HG03432 (cell line): ENCODE data around the gene GEMIN5.

Source experiments
- ATAC-seq: cut with Tn5 transposase; IDR thresholded peaks from one replicate; pipeline ENCODE4 v1.9.1; 2021; ENCODE audit warnings: mild to moderate bottlenecking, moderate library complexity; ENCODE audit not compliant: unreplicated experiment

GEMIN5 gene

DNA sequence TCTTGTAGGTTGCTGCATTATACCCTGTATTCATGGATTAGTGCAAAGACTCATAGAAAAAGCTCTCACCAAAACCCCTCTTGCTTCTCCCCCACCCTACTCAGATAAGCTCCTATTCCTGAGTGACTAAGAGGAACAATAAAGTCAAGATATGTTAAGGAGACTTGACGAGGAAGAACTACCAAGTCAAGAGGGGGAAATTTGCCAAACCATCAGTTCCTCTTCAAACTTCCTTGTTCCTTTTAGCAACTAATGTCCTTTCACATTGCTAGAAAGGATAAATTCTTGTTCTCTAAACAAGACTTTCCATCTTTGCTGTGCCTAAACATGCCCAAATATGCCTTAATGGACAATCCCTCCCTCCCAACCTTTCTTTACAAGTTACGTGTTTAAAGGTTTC is 52.6 kb downstream of the GEMIN5 start:
- ATAC-seq, result no peak

DNA sequence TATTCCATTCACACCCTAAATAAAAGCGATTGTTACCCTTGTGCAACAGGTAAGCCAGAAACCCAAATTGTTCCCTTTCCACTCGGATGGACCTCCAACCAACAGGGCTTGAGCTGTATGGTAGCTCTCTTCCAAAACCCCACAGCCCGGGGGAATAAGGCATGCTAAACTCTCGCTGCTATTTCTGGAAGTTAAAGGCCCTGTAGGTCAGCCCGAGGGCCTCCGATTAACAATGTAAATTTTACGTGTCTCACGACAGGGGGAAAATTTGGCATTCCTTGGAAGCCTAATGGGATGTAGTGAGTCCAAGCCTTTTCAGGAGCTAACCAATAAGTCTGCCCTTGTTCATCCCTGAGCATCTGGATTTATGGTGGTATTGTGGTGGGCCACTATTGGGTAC is 53.6 kb downstream of the GEMIN5 start:
- no peak for ATAC-seq

DNA sequence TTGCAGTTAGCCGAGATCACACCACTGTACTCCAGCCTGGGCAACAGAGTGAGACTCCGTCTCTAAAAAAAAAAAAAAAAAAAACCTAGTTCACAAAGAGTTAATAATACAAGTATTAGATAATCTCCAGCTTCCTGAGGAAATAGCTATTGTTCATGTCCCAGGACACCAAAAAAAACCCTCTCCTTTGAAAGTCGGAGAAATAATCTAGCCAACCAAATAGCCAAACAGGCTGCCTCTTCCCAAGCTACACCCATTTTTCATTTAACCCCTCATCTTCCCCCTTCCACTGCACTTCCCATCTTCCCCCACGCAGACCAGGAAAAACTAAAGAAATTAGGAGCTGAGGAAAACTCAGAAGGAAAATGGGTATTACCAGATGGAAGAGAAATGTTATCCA is 56.0 kb downstream of the GEMIN5 start:
- ATAC-seq, result no peak

DNA sequence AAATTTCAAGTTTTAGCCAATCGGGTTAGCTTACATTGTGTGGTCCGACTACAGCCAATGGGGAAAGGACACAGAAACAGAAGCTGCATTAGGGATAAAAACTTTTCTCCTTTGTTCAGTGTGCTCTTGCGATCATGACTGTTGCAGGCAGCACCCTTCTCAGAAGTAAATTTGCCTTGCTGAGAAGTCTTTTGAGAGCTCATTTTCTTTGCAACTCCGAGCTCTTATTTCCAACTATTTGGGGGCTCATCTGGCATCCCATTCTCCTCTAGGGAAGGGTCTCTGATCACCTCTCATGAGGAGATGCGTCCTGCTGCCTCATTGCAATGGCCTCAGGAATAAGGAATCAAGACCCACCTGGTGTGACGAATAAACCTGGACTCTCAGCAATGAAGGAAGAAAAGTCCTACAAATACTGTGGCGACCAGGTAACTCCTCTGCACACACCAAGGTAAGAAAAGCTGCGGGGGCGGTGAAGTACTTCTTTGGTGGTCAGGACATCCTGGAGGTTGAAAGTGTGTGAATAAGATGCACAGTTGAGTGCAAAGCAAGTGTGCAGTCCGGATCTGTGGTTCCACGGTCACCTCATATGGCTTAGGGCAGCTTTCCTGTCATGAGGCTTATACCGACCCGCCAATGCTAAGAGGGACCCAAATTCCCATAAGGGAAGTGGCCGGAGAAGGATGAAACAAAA is 59.2 kb downstream of the GEMIN5 start:
- no peak for ATAC-seq

DNA sequence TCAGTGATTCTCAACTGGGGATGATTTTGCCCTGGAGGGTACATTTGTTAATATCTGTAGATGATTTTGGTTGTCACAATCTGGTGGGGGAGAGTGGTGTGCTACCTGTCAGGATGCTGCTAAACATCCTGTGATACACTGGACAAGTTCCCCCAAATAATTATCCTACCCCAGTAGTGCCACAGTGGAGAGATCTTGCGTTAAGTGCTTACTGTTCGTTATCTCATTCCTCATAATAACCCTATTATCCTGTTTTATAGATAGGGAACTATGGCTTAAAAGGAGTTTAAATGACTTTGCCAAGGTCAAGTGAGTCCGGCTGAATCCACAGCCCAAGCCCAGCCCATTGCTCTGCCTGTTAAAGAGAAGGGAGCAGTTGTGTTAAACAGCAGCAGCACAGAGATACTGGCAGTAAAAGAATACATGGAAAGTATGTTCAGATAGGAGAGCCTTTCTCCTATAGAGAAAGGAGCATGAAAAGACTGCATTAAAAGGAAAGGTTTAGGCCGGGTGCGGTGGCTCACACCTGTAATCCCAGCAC is 64.2 kb downstream of the GEMIN5 start:
- ATAC-seq, result no peak

DNA sequence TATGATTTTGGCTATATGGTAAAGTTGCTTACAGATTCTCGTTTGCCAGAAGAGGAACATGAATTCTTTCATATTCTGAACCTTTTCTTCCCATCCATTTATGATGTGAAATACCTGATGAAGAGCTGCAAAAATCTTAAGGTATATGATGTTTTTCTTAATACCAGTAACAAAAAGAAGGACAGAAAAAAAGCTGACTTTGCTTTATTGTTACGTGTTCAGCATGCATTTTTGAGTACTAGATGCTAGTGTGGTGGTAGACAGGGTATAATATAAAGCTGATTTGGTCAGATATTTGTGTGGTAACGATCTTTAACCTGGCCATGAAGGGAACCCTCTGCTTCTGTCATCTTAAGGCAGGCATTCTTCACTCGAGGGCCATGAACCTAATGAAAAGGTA is 66.3 kb downstream of the GEMIN5 start:
- ATAC-seq, result no peak

DNA sequence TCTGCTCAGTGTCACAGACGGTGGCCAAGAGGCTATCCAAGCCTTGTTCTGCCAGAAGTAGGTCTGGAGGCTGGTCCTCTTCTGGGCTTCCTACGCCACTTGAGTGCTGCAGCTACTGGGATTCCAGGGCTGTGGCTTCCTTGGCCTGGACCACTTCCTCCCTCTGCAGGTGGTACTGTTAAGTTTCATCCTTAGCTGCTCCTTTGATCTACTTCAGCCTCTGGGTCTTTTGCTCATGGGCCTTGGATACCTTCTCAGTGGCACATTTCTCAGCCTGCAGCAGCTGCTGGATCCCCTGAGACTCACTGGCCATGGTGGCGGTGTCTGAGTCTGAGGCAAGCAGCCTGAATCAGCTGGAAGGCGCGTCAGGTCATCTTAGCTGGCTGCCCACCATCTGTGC is 69.3 kb downstream of the GEMIN5 start:
- no peak for ATAC-seq

DNA sequence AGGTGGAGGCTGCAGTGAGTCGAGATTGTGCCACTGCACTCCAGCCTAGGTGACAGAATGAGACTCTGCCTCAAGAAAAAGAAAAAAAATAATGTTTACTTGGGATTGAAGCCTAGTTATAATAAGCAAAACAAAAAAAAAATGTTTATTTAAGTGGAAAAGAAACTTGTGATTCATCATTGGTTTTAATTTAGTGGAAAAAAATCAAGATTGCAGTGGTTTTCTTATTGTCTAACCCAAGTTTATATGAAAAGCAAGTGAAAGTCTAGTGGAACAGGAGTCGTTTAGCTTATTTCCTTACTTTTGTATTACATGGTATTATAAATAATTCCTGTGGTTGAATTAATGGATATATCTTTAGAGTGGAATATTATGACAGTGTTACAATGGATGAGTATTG is 71.2 kb downstream of the GEMIN5 start:
- ATAC-seq, result no peak

DNA sequence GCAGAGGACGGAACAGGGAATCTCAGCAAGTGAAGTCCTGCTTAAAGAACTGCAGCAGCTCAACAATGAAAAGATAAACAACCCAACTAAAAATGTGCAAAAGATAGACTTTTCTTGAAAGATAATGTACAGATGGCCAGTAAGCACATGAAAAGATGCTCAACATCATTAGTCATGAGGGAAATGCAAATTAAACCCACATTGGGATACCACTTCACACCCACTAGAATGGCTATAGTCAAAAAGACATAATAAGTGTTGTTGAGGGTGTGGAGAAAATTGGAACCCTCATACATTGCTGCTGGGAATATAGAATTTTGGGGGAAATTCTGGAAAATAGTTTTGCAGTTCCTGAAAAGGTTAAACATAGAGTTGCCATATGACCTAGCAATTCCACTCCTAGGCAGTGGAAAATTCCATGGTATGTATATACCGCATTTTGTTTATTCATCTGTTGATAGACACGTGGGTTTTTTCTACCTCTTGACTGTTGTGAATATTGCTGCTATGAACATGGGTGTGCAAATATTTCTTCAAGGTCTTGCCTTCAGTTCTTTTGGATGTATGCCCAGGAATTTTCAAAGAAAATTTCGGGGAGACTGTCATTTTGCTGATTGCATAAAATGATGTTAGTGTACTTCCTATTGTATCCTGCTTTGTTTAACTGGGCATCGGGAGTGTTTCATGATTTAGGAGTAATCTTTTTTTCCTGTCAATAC is 72.4 kb downstream of the GEMIN5 start:
- no peak for ATAC-seq

DNA sequence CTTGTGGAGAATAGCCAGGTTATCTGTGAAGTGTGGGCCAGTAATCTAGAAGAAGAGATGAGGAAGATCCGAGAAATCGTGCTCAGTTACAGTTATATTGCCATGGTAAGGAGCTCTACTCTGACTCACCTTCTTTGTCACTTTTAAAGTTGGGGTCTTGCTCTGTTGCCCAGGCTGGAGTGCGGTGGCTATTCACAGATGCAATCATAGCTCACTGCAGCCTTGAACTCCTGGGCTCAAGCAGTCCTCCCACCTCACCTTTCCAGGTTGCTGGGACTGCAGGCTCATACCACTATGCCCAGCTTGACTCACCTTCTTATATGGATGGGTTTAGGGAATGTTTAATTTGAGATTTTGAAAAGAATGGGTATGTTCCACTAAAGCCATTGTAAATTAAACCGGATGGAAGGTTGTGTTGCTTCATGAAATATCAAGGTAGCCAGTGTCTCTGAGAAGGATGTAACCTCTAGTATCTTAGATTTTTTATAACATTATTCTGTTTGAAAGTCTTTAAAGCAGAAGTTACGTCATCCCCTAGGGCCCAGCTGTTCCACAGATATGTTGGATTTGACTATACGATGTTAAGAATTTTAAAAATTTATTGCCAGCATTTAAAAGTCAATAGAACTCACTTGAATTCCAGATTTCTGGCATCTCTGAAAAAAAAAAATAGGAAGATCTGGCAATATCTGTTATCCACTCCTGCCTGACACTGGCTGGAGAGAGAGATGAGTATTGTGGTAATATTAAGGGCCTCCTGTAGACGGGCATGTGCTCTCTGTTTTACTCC is 74.5 kb downstream of the GEMIN5 start:
- ATAC-seq, result no peak

DNA sequence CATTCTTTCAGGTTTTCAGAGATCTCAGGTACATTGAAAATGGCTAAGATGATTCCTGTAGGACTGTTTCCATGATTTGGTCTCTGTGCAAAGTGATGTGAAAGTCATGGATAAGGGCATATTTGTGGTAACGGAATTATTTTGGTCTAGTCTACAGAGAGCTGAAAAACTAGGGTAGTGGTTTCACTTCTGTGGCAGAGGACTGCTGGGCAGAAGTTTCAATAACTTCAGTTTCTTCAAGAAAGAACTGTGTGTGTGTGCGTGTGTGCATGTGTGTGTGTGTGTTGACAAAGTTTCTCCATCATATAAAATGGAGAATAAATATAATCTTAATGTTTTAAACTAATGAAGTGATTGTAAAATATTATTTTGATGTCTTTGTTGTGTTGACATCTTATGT is 75.2 kb downstream of the GEMIN5 start:
- ATAC-seq, result no peak

DNA sequence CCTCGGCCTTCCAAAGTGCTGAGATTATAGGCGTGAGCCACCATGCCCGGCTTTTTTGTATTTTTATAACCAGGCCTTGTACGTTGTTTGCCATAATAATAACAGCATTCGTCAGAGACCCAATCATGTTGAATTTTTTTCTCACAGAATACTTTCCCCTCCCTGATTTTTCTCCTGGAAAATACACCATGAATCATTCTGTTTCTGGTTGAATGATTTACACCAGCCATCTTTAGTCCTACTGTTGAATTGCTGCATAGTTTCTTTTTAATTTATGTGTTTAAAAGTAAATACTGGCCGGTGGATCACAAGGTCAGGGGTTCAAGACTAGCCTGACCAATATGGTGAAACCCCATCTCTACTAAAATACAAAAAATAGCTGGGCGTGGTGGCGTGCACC is 76.1 kb downstream of the GEMIN5 start:
- ATAC-seq, result no peak

DNA sequence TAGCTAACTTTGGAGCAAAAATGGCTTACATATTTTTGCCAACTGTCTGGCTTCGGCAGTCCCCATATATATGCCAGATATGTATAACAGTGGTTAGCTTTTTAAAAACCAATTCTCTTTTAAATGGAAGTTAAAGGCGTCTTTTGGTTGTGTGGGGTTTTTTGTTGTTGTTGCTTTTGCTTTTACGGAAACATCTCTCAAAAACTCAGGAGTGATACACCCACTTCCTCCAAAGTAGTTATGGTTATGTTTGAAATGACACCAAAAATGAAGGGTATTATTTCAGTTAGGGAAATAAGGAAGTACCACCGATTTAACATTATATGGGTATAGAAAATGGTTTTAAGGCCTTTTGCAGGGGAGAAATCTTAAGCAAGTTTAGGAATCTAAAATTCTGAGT is 77.2 kb downstream of the GEMIN5 start:
- no peak for ATAC-seq

DNA sequence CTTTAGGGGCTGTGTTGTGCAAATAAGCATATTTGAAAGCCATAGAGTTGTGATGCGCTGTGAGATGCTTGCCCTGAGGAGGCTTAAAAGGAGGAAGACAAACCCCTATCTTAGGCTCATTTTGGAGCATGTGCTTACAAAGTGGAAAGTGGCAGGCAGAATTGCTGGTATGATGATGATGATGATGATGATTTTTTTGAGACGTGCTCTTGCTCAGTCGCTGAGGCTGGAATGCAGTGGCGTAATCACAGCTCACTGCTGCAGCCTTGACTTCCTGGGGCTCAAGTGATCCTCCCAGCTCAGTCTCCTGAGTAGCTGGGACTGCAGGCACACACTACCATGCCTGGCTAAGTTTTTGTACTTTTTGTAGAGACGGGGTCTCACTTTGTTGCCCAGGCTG is 77.9 kb downstream of the GEMIN5 start:
- ATAC-seq, result no peak

DNA sequence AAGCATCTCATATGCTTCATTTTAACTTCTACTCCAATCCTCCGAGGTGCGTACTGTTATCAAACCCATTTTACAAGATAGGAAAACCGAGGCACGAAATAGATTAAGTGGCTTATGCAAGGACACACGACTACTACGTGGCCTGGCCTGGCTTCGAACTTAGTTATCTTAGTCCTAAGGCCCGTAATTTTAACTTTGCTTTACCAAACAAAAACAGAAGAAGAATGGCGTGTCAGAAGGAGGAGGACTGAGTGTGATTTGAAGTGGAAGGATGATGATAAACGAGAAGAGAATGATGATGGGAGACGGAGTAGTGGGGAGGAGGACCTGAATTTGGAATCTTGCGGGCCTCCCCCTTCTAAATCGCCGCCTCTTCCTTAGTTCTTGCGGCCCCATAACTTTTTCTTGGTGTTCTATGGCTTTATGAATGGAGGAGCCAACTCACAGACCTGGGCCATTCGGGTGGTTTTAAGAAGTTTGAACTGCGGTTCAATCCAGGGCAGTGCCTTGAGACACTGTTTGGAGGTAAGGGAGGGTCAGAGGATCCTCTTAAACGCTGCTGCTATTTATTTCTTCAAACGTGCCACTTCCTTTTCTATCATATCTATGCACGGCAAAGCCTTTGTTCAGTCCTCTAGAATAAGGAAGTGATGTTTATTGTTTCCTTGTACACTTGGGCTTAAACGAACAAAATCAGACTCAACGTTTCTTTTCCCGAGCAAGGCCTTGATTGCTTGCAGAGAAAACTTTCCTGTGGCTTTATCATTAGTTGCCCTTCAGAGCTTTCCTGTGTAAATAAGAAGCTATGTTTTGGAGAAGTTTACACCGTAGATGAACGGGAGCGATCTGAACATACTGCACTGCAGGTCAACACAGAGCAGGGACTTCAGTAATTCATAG is 78.8 kb downstream of the GEMIN5 start:
- no peak for ATAC-seq

DNA sequence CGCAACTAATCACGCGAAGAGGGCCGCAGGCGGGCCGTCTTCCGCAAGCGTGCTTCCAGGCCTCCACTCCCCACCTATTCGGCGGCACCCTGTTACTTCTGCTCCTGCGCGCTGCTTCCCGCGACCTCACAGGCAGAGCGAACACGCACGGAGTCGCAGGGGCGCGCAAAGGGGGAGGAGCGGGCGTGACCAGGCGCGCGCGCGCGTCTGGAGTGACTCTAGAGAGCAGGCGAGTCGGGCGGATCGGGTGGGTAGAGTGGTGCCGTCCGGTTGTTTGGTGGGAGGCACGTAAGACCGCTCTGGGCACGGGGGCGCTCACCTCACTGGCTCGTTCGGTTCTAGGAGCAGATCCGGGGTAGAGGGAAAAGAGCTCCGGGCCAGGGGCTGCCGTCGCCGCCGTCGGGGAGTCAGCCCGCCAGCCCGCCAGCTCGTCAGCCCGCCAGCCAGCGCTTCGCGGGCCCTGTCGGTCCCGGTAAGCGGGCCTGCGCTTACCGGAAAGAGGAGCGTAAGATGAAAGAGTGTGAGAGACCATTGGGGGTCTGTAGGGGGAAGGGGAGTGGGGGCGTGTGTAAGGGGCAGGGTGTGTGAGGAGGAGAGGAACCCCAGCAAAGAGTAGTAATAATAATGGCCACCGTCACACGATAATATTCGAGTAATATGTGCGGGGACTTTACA is 79.6 kb downstream of the GEMIN5 start, which contains the start of gene CNOT8:
Gene CNOT8 (plus strand): TSS at position 331 of the 675 bp plus-strand sequence. CDS start 4,652 bp downstream, outside the sequence.
- ATAC-seq, result peak; percentile 80

DNA sequence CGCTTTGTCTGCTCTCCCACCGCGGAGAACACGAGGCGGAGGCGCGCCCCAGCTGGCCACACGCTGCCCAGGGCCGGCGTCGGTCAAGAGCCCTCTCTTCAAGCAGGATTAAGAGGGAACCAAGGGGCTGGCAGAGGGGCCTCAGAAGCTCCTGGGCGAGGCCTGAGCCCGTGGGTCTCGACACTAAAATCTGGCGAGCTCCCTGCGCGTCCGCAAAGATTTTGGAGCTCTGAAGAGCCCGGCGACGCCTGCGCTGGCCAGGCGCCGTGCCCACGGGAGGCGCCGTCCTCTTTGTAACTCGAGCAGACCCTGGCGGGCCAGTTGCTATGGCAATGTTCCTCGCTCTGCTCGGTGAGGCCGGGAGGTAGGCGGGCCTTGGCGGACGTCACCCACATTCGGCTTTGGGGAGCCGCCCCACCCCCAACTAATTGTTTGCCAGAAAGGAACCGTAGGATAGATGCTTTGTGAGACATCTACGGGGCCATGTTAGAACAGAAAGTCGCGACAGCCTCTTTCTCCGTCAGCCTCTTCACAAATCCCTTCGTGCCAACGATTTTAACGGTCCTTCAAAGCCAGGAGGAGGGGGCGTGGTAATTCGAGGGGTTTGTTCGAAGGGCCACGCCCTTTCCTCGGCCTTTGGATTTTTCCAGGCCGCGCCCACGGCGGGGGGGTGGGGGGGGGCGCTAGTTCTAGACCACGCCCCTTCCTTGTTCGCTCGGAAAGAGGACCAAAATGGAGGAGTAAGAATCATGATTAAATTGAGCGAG is 80.3 kb downstream of the GEMIN5 start:
- ATAC-seq, result peak; percentile 73

DNA sequence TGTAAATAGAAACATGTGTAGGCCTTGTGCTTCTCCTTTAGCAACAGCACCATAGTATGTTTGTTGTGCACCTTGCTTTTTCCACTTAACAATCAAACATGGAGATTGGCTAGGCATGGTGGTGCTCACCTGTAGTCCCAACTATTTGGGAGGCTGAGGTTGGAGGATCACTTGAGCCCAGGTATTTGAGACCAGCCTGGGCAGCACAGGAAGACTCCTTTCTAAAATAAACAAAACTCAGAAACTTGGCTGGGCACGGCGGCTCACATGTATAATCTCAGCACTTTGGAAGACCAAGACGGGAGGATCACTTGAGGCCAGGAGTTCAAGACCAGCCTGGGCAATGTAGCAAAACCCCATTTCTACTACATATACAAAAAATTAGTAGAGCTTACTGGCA is 86.7 kb downstream of the GEMIN5 start:
- no peak for ATAC-seq
